HEK293 (cell line): ENCODE data around the gene POU2F2.

Source experiments
- CTCF ChIA-PET: fragments of 350-600 bp; formaldehyde crosslinking; extraction: SDS; loops from one replicate; lab custom pipeline; 2021; ENCODE audit warnings: antibody characterized with exemption; lab: Yijun Ruan, JAX
- POLR2A ChIA-PET: fragments of 300-600 bp; formaldehyde crosslinking; extraction: SDS; loops from one replicate; lab custom pipeline; 2020; ENCODE audit warnings: antibody characterized with exemption, inconsistent platforms; lab: Yijun Ruan, JAX
- H3K27ac ChIP-seq: fragments of 200-500 bp; sonication (Bioruptor generic); 2 replicates; pipeline ENCODE4 v1.5.1; 2014; ENCODE audit warnings: low read depth, low read length, control low read depth, inconsistent platforms; ENCODE audit errors: extremely low read depth
- H3K36me3 ChIP-seq, 2 experiments: fragments of 200-500 bp in 1 of 2; sonication (Bioruptor generic) in 1 of 2; 1 replicate in 1 of 2; 2 replicates in 1 of 2; pipeline ENCODE4 v1.5.1; 2014 to 2017; ENCODE audit warnings: inconsistent platforms in 2 of 2, low read length in 2 of 2; ENCODE audit not compliant: control insufficient read depth in 2 of 2, insufficient read depth in 1 of 2
- H3K4me1 ChIP-seq: fragments of 200-500 bp; sonication (Bioruptor generic); 2 replicates; pipeline ENCODE4 v1.5.1; 2014; ENCODE audit warnings: mild to moderate bottlenecking, low read length, inconsistent platforms; ENCODE audit not compliant: control insufficient read depth, insufficient read depth
- H3K4me3 ChIP-seq: 2 replicates; pipeline ENCODE4 v1.5.1; 2011; ENCODE audit warnings: low read depth, mild to moderate bottlenecking, control low read depth, low read length, moderate library complexity
- H3K9me3 ChIP-seq: fragments of 200-500 bp; sonication (Bioruptor generic); 2 replicates; pipeline ENCODE4 v1.5.1; 2014; ENCODE audit warnings: low read depth, low read length, inconsistent platforms; ENCODE audit not compliant: control insufficient read depth, insufficient read depth
- BCL11A ChIP-seq: fragments of 450-650 bp; formaldehyde crosslinking; IDR thresholded peaks from 2 replicates; pipeline ENCODE4 v1.5.1; 2016; ENCODE audit warnings: low read depth, missing biosample characterization, missing genetic modification characterization
- HIC1 ChIP-seq: fragments of 450-650 bp; formaldehyde crosslinking; IDR thresholded peaks from 2 replicates; pipeline ENCODE4 v1.5.1; 2016; ENCODE audit warnings: missing biosample characterization, missing genetic modification characterization
- KLF7 ChIP-seq: fragments of 450-650 bp; formaldehyde crosslinking; IDR thresholded peaks from 2 replicates; pipeline ENCODE4 v1.5.1; 2016; ENCODE audit warnings: missing biosample characterization, missing genetic modification characterization, borderline replicate concordance
- SETDB1 ChIP-seq: IDR thresholded peaks from one replicate; pipeline ENCODE4 v1.6.1; 2017; ENCODE audit warnings: mild to moderate bottlenecking, low read length, moderate library complexity, mixed read lengths; ENCODE audit not compliant: insufficient read length
- YY1 ChIP-seq: fragments of 450-650 bp; formaldehyde crosslinking; IDR thresholded peaks from 2 replicates; pipeline ENCODE4 v1.5.1; 2018; ENCODE audit warnings: missing biosample characterization, missing genetic modification characterization
- ZBTB7A ChIP-seq: fragments of 450-650 bp; formaldehyde crosslinking; IDR thresholded peaks from 2 replicates; pipeline ENCODE4 v1.5.1; 2016; ENCODE audit warnings: low read depth, missing biosample characterization, missing genetic modification characterization
- ZFP41 ChIP-seq: fragments of 450-650 bp; formaldehyde crosslinking; IDR thresholded peaks from 2 replicates; pipeline ENCODE4 v1.5.1; 2016; ENCODE audit warnings: missing biosample characterization, missing genetic modification characterization, borderline replicate concordance
- ZNF184 ChIP-seq: fragments of 450-650 bp; IDR thresholded peaks from 2 replicates; pipeline ENCODE4 v1.5.1; 2018; ENCODE audit warnings: missing biosample characterization, mild to moderate bottlenecking, missing genetic modification characterization
- ZNF221 ChIP-seq: fragments of 450-650 bp; formaldehyde crosslinking; IDR thresholded peaks from 2 replicates; pipeline ENCODE4 v1.5.1; 2017; ENCODE audit warnings: missing biosample characterization, missing genetic modification characterization, borderline replicate concordance
- ZNF223 ChIP-seq: fragments of 450-650 bp; formaldehyde crosslinking; IDR thresholded peaks from 2 replicates; pipeline ENCODE4 v1.5.1; 2016; ENCODE audit warnings: missing biosample characterization, missing genetic modification characterization
- ZNF248 ChIP-seq: fragments of 450-650 bp; formaldehyde crosslinking; IDR thresholded peaks from 2 replicates; pipeline ENCODE4 v1.5.1; 2017; ENCODE audit warnings: missing biosample characterization, missing genetic modification characterization
- ZNF274 ChIP-seq, 2 experiments: fragments of 200-500 bp in 1 of 2; fragments of 450-650 bp in 1 of 2; sonication (Bioruptor generic) in 1 of 2; formaldehyde crosslinking in 1 of 2; IDR thresholded peaks; 2 replicates each; pipeline versions ENCODE4 v1.5.1 to v1.6.1; 2014 to 2016; ENCODE audit warnings: borderline replicate concordance in 1 of 2, inconsistent platforms in 1 of 2, low read length in 1 of 2, missing biosample characterization in 1 of 2, missing genetic modification characterization in 1 of 2
- ZNF362 ChIP-seq: fragments of 450-650 bp; formaldehyde crosslinking; IDR thresholded peaks from 2 replicates; pipeline ENCODE4 v1.5.1; 2016; ENCODE audit warnings: missing biosample characterization, missing genetic modification characterization
- ZNF521 ChIP-seq: fragments of 450-650 bp; formaldehyde crosslinking; IDR thresholded peaks from 2 replicates; pipeline ENCODE4 v1.5.1; 2017; ENCODE audit warnings: missing biosample characterization, mild to moderate bottlenecking, missing genetic modification characterization
- ZNF664 ChIP-seq: fragments of 450-650 bp; formaldehyde crosslinking; IDR thresholded peaks from 2 replicates; pipeline ENCODE4 v1.5.1; 2016; ENCODE audit warnings: missing biosample characterization, missing genetic modification characterization
- ZNF785 ChIP-seq: fragments of 450-650 bp; formaldehyde crosslinking; IDR thresholded peaks from 2 replicates; pipeline ENCODE4 v1.5.1; 2016; ENCODE audit warnings: missing biosample characterization, missing genetic modification characterization

Gene POU2F2

GRCh38 chr19:42081584-42082203 lies 50.6 kb downstream of the POU2F2 start (continued):
- TF ChIP-seq ZNF664 (peak; percentile 20; the same call in 1 of the 2 replicates), BCL11A (tag by site-specific recombination) (no peak), ZNF223 (tag by site-specific recombination) (no peak)
- TF ChIP-seq, all 188 proteins: peak for 4

DNA sequence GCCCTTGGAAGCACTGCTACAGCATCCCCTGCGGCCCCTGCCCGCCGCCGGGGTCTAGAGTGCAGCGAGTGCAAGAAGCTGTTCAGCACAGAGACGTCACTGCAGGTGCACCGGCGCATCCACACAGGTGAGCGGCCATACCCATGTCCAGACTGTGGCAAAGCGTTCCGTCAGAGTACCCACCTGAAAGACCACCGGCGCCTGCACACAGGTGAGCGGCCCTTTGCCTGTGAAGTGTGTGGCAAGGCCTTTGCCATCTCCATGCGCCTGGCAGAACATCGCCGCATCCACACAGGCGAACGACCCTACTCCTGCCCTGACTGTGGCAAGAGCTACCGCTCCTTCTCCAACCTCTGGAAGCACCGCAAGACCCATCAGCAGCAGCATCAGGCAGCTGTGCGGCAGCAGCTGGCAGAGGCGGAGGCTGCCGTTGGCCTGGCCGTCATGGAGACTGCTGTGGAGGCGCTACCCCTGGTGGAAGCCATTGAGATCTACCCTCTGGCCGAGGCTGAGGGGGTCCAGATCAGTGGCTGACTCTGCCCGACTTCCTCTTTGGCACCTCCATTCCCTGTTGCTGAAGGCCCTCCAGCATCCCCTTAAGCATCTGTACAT lies 51.4 kb downstream of the POU2F2 start:
- ChIA-PET CTCF (interaction anchor here (0.6 to 1.3 kb wide), 6 partner anchors 7 to 104 kb away, joined by 3 to 8 read pairs (median 3); partner anchors contain the start of gene POU2F2), POLR2A (interaction anchor here (0.8 kb wide), 1 partner anchor 44 kb away, joined by 3 read pairs; no protein-coding TSS in a partner anchor)
- TF ChIP-seq KLF7 (tag by site-specific recombination) (no peak), ZNF785 (no peak), ZFP41 (tag by site-specific recombination) (no peak), ZNF362 (tag by site-specific recombination) (no peak), ZNF274 (IDR thresholded peaks at IDR 0.05; ENCODE audit: low read length) (no peak), ZNF274 (tag by site-specific recombination; IDR thresholded peaks at IDR 0.05; ENCODE audit: borderline replicate concordance) (no peak), ZNF184 (no peak), HIC1 (tag by site-specific recombination) (no peak), ZNF221 (tag by site-specific recombination) (no peak), SETDB1 (no peak), ZBTB7A (tag by site-specific recombination) (no peak), ZNF521 (tag by site-specific recombination) (no peak), ZNF248 (tag by site-specific recombination) (no peak)
- H3K4me3 ChIP-seq: no peak overlapping the region
- no peaks in the 10 kb centered on the region for H3K9me3 ChIP-seq
- H3K36me3 ChIP-seq: peaks cover 45 to 49% of the 10 kb centered on the region in 2 experiments
- peaks cover 11% of the 10 kb centered on the region for H3K4me1 ChIP-seq
- H3K27ac ChIP-seq: no peak overlapping the region

DNA sequence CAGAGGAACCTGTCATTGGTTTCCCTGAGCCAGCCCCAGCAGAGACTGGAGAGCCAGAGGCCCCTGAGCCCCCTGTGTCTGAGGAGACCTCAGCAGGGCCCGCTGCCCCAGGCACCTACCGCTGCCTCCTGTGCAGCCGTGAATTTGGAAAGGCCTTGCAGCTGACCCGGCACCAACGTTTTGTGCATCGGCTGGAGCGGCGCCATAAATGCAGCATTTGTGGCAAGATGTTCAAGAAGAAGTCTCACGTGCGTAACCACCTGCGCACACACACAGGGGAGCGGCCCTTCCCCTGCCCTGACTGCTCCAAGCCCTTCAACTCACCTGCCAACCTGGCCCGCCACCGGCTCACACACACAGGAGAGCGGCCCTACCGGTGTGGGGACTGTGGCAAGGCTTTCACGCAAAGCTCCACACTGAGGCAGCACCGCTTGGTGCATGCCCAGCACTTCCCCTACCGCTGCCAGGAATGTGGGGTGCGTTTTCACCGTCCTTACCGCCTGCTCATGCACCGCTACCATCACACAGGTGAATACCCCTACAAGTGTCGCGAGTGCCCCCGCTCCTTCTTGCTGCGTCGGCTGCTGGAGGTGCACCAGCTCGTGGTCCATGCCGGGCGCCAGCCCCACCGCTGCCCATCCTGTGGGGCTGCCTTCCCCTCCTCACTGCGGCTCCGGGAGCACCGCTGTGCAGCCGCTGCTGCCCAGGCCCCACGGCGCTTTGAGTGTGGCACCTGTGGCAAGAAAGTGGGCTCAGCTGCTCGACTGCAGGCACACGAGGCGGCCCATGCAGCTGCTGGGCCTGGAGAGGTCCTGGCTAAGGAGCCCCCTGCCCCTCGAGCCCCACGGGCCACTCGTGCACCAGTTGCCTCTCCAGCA lies 52.1 kb downstream of the POU2F2 start:
- peaks cover 45 to 49% of the 10 kb centered on the region in 2 experiments for H3K36me3 ChIP-seq
- POLR2A ChIA-PET: no interaction called here
- TF ChIP-seq ZNF785 (no peak), YY1 (tag by site-specific recombination) (no peak)
- TF ChIP-seq, all 188 proteins: peak for 0
- Histone ChIP-seq H3K27ac (no peak overlapping the region), H3K9me3 (no peaks in the 10 kb centered on the region), H3K4me3 (no peak overlapping the region), H3K4me1 (peaks cover 11% of the 10 kb centered on the region)
- CTCF ChIA-PET: interaction anchor here (0.6 kb wide), 1 partner anchor 105 kb away, joined by 3 read pairs; no protein-coding TSS in a partner anchor
